ENCODE measurements around the gene KCTD7.
"Not testable (repeated sequence)": the region's sequence is repeated elsewhere in the genome, so short reads cannot be mapped to it uniquely, and the experiment has no call there.

Gene KCTD7

DNA sequence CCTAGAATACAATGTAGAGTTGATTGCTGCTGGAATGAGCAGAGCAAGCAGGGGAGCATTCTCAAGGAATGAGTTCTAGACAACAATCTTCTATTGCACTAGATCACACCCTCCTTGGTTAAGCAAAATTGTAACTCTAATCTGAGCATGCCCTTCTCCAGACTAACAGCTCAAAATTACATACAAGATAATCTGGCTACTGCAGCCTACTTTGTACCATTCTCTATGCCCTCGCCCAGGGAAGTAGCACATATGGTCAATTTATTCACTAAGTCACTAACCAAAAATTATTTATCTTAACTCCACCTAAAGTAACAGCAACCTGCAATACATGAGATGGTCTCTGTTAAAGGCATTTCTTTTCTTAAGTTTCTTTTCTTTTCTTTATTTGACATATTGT, 42.5 kb upstream of the KCTD7 start:
- Histone ChIP-seq H3K9me3 (ENCODE audit: insufficient read depth, low read depth, low read length) (no peaks in the 10 kb centered on the region), H3K9ac (ENCODE audit: low read depth, low read length, poor library complexity, severe bottlenecking) (peak overlapping the region; percentile 27), H3K9me2 (replicated peaks; ENCODE audit: low read depth, low read length) (no peaks in the 10 kb centered on the region), H3K4me3 (ENCODE audit: low read length, poor library complexity, severe bottlenecking) (no peak overlapping the region), H3K4me2 (ENCODE audit: low read depth, low read length, poor library complexity, severe bottlenecking) (peak overlapping the region; percentile 50), H3K4me1 (ENCODE audit: insufficient read depth, low read length, poor library complexity, severe bottlenecking) (peaks cover 30% of the 10 kb centered on the region), H2AFZ (ENCODE audit: low read length) (no peak overlapping the region), H3K79me2 (ENCODE audit: insufficient read depth, low read length) (peaks cover 99% of the 10 kb centered on the region), H3K27me3 (ENCODE audit: insufficient read depth, low read length, poor library complexity, severe bottlenecking) (no peaks in the 10 kb centered on the region), H3K36me3 (ENCODE audit: insufficient read depth, low read length) (peaks cover 15% of the 10 kb centered on the region; the same call in 1 of the 2 replicates), H3F3A (ENCODE audit: low read depth) (no peaks in the 10 kb centered on the region), H4K20me1 (ENCODE audit: insufficient read depth, low read length, poor library complexity, severe bottlenecking) (peaks cover 60% of the 10 kb centered on the region)
- no peak for TF ChIP-seq EZH2phosphoT487 (IDR thresholded peaks at IDR 0.05; ENCODE audit: borderline replicate concordance)
- TF ChIP-seq, protein P1, sequence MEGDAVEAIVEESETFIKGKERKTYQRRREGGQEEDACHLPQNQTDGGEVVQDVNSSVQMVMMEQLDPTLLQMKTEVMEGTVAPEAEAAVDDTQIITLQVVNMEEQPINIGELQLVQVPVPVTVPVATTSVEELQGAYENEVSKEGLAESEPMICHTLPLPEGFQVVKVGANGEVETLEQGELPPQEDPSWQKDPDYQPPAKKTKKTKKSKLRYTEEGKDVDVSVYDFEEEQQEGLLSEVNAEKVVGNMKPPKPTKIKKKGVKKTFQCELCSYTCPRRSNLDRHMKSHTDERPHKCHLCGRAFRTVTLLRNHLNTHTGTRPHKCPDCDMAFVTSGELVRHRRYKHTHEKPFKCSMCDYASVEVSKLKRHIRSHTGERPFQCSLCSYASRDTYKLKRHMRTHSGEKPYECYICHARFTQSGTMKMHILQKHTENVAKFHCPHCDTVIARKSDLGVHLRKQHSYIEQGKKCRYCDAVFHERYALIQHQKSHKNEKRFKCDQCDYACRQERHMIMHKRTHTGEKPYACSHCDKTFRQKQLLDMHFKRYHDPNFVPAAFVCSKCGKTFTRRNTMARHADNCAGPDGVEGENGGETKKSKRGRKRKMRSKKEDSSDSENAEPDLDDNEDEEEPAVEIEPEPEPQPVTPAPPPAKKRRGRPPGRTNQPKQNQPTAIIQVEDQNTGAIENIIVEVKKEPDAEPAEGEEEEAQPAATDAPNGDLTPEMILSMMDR (conservative IDR thresholded peaks at IDR 0.05; ENCODE audit: low read length): no peak

DNA sequence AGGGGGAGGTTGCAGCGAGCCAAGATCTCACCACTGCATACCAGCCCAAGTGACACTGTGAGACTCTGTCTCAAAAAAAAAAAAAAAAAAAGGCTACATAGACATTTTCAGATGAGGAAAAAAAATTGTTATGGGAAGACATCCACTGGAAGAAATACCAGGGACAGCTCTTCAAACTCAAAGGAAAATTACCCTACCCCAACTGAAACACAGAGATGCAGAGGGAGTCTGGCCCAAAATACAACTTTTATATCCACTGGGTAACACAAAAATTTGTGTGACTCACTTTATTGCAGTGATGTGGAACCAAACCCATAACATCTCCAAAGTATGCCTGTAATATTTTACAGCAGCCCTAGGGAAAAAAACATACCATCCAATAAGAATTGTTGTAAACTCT, 40.5 kb upstream of the KCTD7 start:
- H3K4me3 ChIP-seq (ENCODE audit: low read length, poor library complexity, severe bottlenecking); H3K9ac ChIP-seq (ENCODE audit: low read depth, low read length, poor library complexity, severe bottlenecking); H3K9me3 ChIP-seq (ENCODE audit: insufficient read depth, low read depth, low read length); H2AFZ ChIP-seq (ENCODE audit: low read length); H3K9me2 ChIP-seq (replicated peaks; ENCODE audit: low read depth, low read length); H3F3A ChIP-seq (ENCODE audit: low read depth); H3K27me3 ChIP-seq (ENCODE audit: insufficient read depth, low read length, poor library complexity, severe bottlenecking); H3K36me3 ChIP-seq (ENCODE audit: insufficient read depth, low read length): not testable (repeated sequence)
- peak overlapping the region; percentile 78 for H3K4me2 ChIP-seq (ENCODE audit: low read depth, low read length, poor library complexity, severe bottlenecking)
- peaks cover 40% of the 10 kb centered on the region for H3K4me1 ChIP-seq (ENCODE audit: insufficient read depth, low read length, poor library complexity, severe bottlenecking)
- H4K20me1 ChIP-seq (ENCODE audit: insufficient read depth, low read length, poor library complexity, severe bottlenecking): peaks cover 63% of the 10 kb centered on the region
- H3K79me2 ChIP-seq (ENCODE audit: insufficient read depth, low read length): peaks cover 96% of the 10 kb centered on the region

DNA sequence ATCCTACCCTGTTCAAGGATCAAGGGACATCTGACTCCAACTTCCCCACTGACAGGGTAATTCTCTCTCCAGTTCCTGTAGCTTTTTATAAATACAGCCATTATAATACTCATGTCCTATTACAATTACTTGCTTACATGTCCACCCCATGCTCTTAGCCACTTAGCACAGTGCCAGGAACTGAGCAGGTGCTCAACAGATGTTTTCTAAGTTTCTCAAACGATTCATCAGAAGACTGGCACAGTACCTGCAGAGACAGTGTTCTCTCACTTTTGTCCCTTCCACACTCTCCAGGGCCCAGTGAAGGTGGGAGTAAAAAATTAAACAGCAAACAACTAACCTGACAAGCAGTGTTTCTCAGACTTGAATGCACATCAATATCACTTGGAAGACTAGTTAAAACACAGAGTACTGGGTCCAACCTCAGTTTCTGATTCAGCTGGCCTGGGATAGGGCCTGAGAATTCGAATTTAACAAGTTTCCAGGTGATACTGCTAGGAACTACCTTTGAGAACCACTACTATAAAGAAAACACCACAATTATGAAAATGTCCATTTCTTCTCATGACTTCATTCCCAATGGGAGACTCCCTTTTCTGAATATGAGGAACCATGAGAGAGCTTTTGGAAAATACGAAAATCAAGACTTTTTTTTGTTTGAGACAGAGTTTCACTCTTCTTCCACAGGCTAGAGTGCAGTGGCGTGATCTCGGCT, 39.7 kb upstream of the KCTD7 start:
- not testable (repeated sequence) for H3K27me3 ChIP-seq (ENCODE audit: insufficient read depth, low read length, poor library complexity, severe bottlenecking); H3K9me2 ChIP-seq (replicated peaks; ENCODE audit: low read depth, low read length); H3F3A ChIP-seq (ENCODE audit: low read depth); H3K36me3 ChIP-seq (ENCODE audit: insufficient read depth, low read length); H3K9me3 ChIP-seq (ENCODE audit: insufficient read depth, low read depth, low read length); H2AFZ ChIP-seq (ENCODE audit: low read length)
- H4K20me1 ChIP-seq (ENCODE audit: insufficient read depth, low read length, poor library complexity, severe bottlenecking): peaks cover 61% of the 10 kb centered on the region
- peak overlapping the region; percentile 78 for H3K4me2 ChIP-seq (ENCODE audit: low read depth, low read length, poor library complexity, severe bottlenecking)
- H3K4me1 ChIP-seq (ENCODE audit: insufficient read depth, low read length, poor library complexity, severe bottlenecking): peaks cover 40% of the 10 kb centered on the region
- peaks cover 88% of the 10 kb centered on the region for H3K79me2 ChIP-seq (ENCODE audit: insufficient read depth, low read length)
- peak overlapping the region; percentile 95 for H3K4me3 ChIP-seq (ENCODE audit: low read length, poor library complexity, severe bottlenecking)
- peak overlapping the region; percentile 41 for H3K9ac ChIP-seq (ENCODE audit: low read depth, low read length, poor library complexity, severe bottlenecking)

DNA sequence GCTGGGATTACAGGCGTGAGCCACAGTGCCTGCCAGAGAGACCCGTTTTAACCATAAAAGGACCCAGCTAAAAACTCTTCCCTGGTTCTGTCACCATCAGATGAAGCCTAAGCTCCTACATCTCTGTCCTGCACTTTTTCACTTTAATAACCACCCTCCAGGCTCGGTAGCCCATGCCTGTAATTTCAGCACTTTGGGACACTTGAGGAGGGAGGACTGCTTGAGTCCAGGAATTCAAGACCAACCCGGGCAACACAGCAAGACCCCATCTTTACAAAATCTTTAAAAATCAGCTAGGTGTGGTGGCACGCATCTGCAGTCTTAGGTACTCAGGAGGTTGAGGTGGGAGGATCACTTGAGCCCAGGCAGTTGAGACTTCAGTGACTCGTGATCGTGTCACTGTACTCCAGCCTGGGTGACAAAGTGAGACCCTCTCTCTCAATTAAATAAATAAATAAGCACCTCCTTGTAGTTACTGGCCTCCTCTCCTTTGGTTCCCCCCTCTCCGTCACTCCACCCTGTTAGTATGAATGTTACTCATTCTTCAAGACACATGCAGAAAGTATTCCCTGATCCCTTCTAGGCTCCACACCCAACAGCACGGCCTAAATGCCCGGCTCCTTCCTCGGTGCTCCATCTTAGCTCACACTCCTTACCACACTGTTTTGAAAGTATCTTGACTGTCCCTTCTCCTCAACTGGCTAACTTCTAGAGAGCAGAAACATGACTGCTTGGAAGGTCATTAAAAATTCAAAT, 38.2 kb upstream of the KCTD7 start:
- H3K4me3 ChIP-seq (ENCODE audit: low read length, poor library complexity, severe bottlenecking): peak overlapping the region; percentile 95
- H3K9me2 ChIP-seq (replicated peaks; ENCODE audit: low read depth, low read length); H3K27me3 ChIP-seq (ENCODE audit: insufficient read depth, low read length, poor library complexity, severe bottlenecking); H2AFZ ChIP-seq (ENCODE audit: low read length); H3K9me3 ChIP-seq (ENCODE audit: insufficient read depth, low read depth, low read length); H3F3A ChIP-seq (ENCODE audit: low read depth); H3K36me3 ChIP-seq (ENCODE audit: insufficient read depth, low read length): not testable (repeated sequence)
- H4K20me1 ChIP-seq (ENCODE audit: insufficient read depth, low read length, poor library complexity, severe bottlenecking): peaks cover 51% of the 10 kb centered on the region
- H3K9ac ChIP-seq (ENCODE audit: low read depth, low read length, poor library complexity, severe bottlenecking): peak overlapping the region; percentile 93
- H3K79me2 ChIP-seq (ENCODE audit: insufficient read depth, low read length): peaks cover 74% of the 10 kb centered on the region
- H3K4me2 ChIP-seq (ENCODE audit: low read depth, low read length, poor library complexity, severe bottlenecking): peak overlapping the region; percentile 78
- H3K4me1 ChIP-seq (ENCODE audit: insufficient read depth, low read length, poor library complexity, severe bottlenecking): peaks cover 38% of the 10 kb centered on the region

DNA sequence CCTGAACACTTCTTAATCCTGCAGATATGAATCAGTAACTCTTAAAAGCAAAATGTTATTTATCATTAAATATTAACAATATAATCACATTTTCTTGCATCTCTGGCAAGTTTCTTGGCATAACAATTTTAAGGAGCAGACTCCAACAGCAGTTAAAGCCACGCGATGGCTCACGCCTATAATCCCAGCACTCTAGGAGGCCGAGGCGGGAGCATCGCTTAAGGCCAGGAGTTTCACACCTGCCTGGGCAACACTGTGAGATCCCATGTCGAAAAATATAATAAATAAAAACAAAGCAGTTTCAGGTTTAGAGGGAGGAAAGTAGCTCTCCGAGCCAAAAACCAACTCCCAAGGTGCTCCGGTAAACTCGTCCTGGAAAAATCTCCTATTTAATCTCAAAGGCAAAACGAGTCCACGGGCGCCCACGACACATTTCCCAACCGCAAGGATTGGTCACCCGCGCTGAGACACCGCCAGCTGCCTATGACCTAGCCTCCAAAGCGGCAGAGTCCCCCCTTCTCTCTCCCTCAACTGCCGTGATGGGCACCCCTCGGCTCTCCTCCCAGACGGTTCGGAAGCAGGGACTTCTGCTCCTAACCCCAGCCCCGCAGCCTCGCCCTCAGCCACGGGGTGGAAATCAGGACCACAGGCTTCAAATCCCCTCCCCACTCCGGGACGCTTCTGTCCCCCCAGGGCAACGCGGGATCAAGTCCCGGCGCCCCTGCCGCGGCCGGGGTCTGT, 37.5 kb upstream of the KCTD7 start:
- not testable (repeated sequence) for H3K9me3 ChIP-seq (ENCODE audit: insufficient read depth, low read depth, low read length); H3K9me2 ChIP-seq (replicated peaks; ENCODE audit: low read depth, low read length); H3K36me3 ChIP-seq (ENCODE audit: insufficient read depth, low read length); H3K27me3 ChIP-seq (ENCODE audit: insufficient read depth, low read length, poor library complexity, severe bottlenecking); H3F3A ChIP-seq (ENCODE audit: low read depth)
- Histone ChIP-seq H3K4me3 (ENCODE audit: low read length, poor library complexity, severe bottlenecking) (peak overlapping the region; percentile 95), H3K79me2 (ENCODE audit: insufficient read depth, low read length) (peaks cover 66% of the 10 kb centered on the region), H3K4me1 (ENCODE audit: insufficient read depth, low read length, poor library complexity, severe bottlenecking) (peaks cover 35% of the 10 kb centered on the region), H3K4me2 (ENCODE audit: low read depth, low read length, poor library complexity, severe bottlenecking) (peak overlapping the region; percentile 78), H4K20me1 (ENCODE audit: insufficient read depth, low read length, poor library complexity, severe bottlenecking) (peaks cover 43% of the 10 kb centered on the region), H2AFZ (ENCODE audit: low read length) (peak overlapping the region; percentile 95; the same call in 1 of the 2 replicates), H3K9ac (ENCODE audit: low read depth, low read length, poor library complexity, severe bottlenecking) (peak overlapping the region; percentile 93)

All from Loucy (cell line).